DMS 273 treated with DMSO at 0.1 percent for 48 hours (cell line): ENCODE results near the gene MSH4.
"Not testable (repeated sequence)": the region's sequence is repeated elsewhere in the genome, so short reads cannot be mapped to it uniquely, and the experiment has no call there.

Experiments used
- DNase-seq: peaks from one replicate; lab custom pipeline; 2025; lab: John Stamatoyannopoulos, UW

MSH4 gene

DNA sequence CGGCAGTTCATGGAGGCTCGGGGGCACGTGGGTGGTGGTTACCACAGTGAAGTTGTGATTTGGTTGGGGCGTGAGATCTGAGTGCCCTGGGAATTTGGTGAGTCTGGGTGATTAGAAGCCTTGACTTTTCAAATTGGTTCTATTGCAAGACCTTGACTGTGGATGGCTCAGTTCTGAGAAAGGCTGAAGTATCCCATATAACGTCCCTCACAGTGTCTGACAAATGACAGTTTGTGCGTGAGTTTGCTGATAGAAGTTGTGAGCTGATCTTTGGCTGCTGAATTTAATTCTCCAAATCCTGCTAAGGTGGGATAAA is 549 bp downstream of the MSH4 start:
- DNase-seq = no peak

DNA sequence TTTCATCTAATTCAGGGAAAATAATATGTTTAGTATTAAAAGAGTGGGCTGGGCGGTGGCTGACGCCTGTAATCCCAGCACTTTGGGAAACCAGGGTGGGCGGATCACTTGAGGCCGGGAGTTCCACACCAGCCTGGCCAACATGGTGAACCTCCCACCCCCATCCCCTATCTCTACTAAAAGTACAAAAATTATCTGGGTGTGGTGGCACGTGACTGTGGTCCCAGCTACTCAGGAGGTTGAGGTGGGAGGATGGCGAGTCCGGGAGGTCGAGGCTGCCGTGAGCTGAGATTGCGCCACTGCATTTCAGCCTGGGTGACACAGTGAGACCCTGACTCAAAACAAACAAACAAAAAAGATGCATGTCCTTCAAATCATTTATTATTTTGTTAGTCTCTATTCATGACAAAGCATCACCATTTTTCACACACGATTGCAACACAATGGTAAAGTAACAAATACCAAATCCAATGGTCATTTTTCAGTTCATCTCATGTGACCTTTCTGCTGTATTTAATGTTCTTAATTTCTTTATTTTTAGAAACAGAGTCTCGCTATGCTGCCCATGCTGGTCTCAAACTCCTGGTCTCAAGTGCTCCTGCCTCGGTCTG is 1.0 kb downstream of the MSH4 start:
- DNase-seq = no peak

DNA sequence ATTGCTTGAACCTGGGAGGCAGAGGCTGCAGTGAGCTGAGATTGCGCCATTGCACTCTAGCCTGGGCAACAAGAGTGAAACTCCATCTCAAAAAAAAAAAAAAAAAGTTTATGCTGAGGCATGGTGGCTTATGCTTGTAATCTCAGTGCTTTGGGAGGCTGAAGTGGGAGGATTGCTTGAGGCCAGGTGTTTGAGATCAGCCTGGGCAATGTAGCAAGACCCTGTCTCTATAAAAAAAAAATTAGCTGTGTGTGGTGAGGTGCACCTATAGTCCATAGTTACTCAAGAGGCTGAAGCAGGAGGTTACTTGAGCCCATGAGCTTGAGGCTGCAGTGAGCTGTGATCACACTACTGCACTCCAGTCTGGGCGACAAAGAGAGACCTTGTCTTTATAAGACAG is 4.8 kb downstream of the MSH4 start:
- not testable (repeated sequence) for DNase-seq

DNA sequence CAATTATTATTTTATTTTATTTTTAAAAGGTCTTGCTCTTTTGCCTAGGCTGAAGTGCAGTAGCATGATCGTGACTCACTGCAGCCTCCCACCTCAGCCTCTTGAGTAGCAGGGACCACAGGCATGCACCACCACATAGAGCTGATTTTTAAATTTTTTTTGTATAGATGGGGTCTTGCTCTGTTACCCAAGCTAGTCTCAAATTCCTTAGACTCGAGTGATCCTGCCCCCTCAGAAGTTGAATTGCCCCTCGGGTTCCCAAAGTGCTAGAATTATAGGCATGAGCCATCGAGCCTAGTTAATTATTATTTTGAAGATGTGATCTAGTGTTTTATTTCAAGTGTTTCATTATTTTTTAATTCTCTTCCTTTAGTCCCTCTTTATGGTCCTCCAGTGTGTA is 12.2 kb downstream of the MSH4 start:
- DNase-seq = no peak

DNA sequence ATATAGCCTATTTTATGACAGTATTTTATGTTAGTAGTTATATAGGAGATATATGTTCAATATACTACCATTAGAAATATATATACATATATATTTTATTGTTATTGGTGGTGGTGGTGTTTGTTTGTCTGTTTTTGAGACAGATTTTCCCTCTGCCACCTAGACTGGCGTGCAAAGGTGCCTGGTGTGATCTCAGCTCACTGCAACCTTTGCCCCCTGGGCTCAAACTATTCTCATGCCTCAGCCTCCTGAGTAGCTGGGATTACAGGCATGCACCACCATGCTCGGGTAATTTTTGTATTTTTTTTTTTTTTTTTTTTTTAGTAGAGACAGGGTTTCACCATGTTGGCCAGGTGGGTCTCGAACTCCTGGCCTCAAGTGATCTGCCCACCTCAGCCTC is 13.4 kb downstream of the MSH4 start:
- not testable (repeated sequence) for DNase-seq

DNA sequence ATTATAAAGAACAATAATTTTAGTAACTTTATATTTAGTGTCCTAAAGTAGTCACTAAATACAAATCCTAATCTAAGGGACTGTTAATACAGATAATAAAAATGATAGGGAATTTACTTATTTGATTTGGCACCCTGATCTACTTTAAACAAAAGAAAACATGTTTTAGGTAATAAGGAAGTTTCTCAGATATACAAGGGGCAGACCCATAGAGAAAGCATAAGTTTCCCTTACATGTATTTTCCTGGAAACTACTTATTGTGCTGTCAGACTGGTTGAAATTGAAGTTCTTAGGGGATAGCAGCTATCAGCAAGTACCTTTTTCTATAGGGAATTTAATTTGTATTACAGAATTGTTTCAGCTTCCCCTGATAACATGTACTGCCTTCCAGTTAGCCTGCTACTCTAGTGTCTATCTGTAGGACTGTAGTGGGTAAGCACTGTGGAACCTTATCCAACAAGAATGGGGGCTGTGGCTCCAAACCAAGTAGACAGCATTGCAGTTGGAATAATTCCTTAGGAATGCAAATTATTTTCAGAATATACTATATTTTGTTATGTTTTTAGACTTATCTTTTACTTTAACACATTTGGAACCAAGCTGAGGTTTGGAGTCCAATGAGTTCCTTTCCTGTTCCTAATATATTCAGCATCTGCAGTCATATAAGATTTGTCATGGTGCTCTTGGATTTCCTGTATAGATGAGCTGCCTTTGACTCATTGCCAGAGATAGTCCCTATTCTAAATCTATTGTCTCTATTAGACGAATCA is 14.7 kb downstream of the MSH4 start:
- no peak for DNase-seq

DNA sequence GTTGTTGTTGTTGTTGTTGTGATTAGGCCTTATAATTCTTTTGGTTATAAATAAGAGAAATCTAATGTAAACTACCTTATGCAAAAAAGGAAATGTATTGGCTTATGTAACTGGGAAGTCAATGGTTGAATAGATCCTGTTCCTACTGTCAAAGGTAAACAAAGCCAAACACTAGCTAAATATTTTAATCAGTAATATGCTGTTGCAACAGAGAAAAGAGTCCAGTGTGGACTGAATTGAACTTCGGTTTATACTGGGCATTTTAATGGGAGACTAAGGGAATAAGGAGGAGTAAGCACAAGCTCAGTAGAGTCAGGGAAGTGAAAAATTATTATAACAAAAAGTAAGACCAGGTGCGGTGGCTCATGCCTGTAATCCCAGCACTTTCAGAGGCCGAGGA is 15.4 kb downstream of the MSH4 start:
- no peak for DNase-seq

DNA sequence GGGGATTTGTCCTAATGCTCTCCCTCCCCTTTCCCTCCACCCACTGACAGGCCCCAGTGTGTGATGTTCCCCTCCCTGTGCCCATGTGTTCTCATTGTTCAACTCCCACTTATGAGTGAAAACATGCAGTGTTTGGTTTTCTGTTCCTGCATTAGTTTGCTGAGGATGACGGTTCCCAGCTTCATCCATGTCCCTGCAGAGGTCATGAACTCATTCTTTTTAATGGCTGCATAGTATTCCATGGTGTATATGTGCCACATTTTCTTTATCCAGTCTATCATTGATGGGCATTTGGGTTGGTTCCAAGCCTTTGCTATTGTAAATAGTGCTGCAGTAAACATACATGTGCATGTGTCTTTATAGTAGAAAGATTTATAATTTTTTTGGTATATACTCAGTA is 26.9 kb downstream of the MSH4 start:
- DNase-seq = not testable (repeated sequence)

DNA sequence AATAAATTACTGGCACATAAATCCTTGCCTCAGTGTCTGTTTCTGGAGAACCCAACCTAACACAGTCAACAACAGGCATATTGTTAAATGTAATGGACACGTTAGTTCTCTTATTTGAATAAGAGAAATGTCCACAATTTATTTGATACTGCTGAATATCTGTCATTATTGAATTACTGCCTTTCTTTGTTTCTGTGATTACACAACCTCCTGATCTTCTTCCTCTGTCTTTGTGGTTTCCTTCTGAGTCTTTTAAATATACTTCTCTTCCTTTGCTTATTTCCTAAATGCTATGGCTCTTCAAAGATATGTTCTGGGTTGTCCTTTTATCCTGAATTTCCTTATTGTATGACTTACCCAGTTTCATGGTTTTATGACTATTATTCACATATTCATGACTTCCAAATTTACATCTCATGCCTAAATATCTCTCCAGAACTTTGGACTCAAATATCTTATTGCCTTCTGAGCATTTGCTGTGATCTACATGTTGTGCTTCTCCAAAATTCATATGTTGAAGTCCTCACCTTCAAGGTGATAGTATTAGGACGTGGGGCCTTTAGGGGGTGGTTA is 39.9 kb downstream of the MSH4 start:
- no peak for DNase-seq

DNA sequence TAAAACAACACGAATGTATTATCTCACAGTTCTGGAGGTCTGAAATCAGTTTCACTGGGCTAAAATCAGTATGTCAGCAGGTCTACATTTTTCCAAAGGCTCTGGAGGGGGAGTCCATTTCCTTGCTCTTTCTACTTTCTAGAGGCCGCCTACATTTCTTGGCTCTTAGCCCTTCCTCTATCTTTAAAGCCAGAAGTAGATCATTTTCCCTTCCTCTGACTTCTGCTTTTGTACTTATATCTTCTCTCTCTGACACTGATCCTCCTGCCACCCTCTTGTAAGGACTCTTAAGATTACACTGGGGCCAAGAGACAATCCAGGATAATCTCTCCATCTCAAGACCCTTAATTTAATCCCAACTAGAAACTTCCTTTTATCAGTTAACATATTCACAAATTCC is 41.4 kb downstream of the MSH4 start:
- no peak for DNase-seq

DNA sequence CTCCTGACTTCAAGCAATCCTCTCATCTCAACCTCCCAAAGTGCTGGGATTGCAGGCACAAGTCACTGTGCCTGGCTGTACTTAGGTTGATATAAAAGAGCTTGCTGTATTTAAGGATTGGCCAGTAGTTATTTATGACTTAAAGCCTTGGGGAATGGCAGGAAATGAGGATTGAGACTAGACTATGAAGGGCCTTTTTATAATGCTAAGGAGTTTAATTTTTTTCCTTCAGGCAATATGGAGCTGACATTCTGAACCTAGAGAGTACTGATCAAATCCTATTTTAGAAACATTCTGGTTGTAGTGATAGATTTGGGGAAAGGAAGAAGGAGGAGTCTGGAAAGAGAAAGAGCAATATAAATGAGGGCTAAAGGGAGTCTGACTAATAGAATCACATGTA is 44.7 kb downstream of the MSH4 start:
- DNase-seq = no peak

DNA sequence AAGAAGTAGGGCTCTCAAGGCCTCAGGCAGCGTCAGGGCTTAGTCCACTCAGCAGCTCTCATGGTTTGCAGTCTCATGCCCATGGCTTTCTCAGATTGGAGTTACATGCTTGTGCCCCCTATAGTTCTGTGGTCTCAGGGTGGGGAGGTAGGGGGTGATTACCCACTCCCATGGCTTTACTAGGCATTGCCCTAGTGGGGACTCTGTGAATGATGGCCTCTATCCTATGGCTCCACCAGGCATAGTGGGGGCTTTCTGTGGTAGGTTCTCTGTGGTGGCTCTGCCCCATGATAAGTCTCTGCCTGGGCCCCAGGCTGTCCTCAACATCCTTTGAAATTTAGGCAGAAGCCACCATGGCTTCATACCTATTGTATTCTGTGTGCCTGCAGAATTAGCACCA is 48.9 kb downstream of the MSH4 start:
- DNase-seq = no peak

DNA sequence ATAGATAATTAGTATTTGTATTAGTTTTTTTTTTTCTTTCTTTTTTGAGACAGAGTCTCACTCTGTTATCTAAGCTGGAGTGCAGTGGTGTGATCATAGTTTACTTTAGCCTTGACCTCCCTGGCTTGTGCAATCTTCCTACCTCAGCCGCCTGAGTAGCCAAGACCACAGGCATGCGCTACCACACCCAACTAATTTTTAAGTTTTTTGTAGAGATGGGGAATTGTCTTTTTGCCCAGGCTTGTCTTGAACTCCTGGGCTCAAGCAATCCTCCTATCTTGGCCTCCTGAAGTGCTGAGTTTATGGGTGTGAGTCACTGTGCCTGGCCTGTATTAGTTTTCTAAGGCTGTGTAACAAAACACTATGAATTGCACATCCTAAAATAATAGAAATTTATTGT is 58.3 kb downstream of the MSH4 start:
- no peak for DNase-seq

DNA sequence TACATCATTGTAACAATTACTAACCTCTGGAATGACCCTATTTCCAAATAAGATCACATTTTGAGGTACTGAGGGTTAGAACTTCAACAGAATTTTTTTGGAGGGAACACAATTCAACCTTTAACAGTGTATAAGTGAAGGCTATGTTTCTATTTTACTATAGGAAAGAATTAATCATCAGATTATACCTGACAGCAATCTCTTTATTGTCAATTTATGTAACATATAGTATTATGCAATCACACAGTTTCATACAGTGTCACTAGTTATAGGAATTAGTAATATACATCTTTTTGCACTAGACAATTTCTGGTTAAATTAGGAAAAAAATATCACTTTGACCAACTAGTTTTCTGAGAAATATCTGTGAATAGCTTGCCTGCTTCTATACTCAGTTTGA is 59.1 kb downstream of the MSH4 start:
- DNase-seq = no peak

DNA sequence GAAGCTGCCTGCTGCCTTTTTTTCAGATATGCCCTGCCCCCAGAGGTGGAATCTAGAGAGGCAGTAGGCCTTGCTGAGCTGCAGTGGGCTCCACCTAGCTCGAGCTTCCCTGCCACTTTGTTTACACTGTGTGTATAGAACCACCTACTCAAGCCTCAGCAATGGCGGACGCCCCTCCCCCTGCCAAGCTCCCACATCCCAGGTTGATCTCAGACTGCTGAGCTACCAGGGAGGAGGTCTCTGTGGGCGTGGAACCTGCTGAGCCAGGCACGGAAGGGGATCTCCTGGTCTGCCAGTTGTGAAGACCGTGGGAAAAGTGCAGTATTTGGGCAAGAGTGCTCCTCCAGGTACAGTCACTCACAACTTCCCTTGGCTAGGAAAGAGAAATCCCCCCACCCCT is 65.1 kb downstream of the MSH4 start:
- no peak for DNase-seq

DNA sequence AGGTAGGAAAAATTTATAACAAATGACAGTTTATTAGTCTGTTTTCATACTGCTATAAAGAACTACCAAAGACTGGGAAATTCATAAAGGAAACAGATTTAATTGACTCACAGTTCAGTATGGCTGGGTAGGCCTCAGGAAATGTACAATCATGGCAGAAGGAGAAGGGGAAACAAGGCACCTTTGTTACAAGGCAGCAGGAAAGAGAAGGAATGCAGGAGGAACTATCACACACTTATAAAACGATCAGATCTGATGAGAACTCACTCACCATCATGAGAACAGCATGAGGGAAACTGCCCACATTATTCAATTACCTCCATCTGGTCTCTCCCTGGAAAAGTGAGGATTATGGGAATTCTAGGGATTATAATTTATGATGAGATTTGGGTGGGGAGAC is 74.3 kb downstream of the MSH4 start:
- DNase-seq = no peak

DNA sequence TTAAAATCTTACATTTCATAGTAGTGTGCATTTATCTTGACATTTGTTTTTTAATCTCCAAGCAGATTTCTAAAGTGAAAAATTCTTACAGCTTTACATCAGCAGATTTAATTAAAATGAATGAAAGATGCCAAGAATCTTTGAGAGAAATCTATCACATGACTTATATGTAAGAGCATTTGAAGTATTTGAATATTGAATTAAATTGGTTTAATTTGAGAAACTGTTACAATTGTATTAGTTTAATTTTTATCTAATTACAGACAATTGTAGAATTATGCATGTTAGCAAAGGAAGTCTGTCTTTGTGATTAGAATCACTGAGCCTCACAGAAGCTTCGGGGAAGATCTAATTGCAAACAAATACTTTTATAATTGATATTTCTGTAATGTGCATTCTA is 83.3 kb downstream of the MSH4 start:
- no peak for DNase-seq

DNA sequence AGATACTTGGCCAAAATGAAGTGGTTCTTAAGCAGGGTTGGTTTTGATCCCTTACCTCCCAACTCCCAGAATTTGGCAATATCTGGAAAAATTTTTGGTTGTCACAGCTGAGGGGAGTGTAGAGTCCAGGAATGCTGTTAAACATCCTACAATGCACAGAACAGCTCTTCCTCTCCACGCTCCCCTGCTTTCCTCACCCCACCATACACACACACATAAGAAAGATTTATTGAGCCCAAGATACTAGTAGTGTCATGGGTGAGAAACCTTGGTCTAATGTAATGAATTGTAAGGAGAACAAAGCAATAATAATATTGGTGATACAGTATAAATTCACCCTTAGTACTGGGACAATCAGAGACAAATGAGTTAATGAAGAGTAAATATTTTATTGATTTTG is 87.8 kb downstream of the MSH4 start:
- no peak for DNase-seq

DNA sequence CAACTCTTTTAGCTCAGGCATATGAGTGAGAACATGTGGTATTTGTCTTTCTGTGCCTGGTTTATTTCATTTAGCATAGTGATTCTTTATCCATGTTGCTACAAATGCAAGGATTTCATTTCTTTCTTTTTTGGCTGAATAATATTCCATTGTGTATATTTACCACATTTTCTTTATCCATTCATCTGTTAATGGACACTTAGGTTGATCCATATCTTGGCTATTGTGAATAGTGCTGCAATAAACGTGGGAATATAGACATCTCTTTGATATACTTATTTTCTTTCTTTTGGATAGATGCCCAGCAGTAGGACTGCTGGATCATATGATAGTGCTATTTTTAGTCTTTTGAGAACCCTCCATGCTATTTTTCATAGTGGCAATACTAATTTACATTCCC is 104.7 kb downstream of the MSH4 start:
- DNase-seq = no peak

DNA sequence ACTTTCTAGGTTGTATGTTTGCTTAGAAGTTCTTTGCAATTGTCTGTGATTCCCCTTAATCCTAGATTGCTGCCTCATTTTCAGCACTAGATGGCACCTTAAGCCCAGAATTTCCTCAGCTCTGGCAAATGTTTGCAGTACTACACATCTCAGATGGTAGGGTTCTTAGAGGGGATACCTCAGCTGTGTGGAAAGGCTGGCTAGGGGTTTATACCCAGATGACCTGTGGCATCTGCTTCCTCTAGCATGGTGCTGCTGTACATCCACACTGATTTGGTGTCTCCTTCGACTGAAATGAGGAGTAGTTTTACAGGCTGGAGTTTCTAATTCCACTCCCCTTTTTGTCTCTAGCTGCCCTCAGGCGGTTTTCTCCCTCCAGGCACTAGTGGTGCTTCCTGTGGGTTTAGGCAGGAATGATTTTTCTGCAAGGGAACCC is 112.1 kb downstream of the MSH4 start:
- peak; percentile 24 for DNase-seq

DNA sequence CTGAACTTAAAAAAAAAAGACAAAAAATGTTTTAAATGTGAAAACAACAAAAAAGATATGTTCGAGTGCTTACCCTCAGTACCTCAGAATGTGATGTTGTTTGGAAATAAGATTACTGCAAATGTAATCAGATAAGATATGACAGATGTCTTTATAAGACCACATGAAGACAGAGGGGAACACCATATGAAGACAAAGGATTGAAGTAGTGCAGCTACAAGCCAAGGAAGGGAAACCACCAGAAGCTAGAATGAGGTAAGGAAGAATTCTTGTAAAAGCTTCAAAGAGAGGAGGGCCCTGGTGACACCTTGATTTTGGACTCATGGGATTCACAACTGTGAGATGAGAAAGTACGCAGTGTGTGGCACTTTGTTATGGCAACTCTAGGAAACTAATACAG is 120.2 kb downstream of the MSH4 start:
- DNase-seq = no peak

DNA sequence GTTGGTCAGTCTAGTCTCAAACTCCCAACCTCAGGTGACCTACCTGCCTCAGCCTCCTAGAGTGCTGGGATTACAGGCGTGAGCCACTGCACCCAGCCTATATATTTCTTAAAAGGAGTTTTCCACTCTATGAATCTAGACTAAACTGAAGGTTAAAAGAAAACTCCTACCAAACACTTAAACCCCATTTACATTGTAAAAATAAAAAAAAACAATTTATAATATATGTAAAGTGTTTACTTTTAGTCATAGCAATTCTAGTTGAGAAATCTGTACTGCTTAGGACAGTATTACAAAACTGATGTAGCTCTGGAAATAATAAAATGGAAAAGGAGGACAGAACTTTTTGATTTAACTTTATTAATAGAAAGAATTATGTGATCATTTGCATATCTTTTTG is 126.0 kb downstream of the MSH4 start:
- no peak for DNase-seq

DNA sequence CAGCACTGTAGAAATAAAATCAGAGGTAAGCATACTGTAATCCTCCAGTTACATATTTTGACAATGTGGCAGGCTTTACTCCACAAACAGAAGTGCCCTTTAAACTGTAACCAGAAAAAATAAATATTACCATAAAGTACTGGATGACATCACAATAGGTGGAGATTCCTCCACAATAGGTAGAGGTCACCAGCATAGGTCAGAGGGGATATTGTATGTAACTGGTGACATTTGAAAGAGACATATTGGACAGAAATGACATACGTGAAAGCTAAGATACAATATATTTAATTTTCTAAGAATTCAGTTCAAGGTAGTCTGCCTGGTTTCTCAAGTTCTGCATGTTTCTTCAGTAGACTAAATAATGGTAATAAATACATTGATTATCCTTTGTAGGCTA is 135.6 kb downstream of the MSH4 start, which contains the start of gene ASB17:
Gene ASB17, minus strand, starts transcription at position 101 of the 400 bp plus-strand sequence. CDS start 113 bp downstream, outside the sequence.
- DNase-seq = no peak

DNA sequence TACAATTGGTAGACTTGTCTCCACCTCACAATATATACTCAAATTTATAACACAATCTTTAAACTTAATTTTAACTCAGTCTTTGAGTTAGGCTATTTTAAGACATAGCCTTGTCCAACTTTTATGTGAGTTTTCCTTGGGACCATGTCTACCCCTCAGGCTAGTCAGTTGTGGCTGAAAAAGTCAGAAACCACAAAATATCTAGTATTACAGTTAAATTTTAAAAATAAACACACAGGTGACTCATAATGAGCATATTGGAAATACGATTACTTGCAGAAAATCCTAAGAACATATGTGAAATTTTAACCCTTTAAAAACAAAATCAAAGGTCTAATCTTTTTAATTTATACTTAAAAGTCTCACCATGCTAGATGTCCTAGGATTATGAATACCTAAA is 140.4 kb downstream of the MSH4 start:
- no peak for DNase-seq
